Naive B cell (primary cell): ENCODE data around the gene NEB. TPM values are rescaled to one million over a fixed set of nuclear protein-coding genes. Genes with fewer than 3 reads are reported as not detected.
"Not testable (repeated sequence)": the region's sequence is repeated elsewhere in the genome, so short reads cannot be mapped to it uniquely, and the experiment has no call there.

ENCODE experiments used
- ATAC-seq, 2 donors: fragments of 150-1000 bp; cut with Tn5 transposase; 2 replicates each; pipeline ENCODE4 v1.10.0; 2021; ENCODE audit warnings: low read depth in 2 of 2, mild to moderate bottlenecking in 2 of 2, moderate library complexity in 2 of 2
- DNase-seq: peaks from one replicate; pipeline ENCODE4 v3.0.0; 2022
- H3K27ac Mint-ChIP-seq, 6 donors: one replicate each; pipeline ENCODE4 v1.8.0; 2020 to 2022; ENCODE audit warnings: mild to moderate bottlenecking in 6 of 6, mixed read lengths in 6 of 6, moderate library complexity in 5 of 6, inconsistent platforms in 2 of 6
- H3K27me3 Mint-ChIP-seq, 3 donors: one replicate each; pipeline ENCODE4 v1.8.0; 2021 to 2022; ENCODE audit warnings: mixed read lengths in 3 of 3, mild to moderate bottlenecking in 1 of 3
- H3K36me3 Mint-ChIP-seq, 2 donors: one replicate each; pipeline ENCODE4 v1.8.0; 2020 to 2022; ENCODE audit warnings: mixed read lengths in 2 of 2, inconsistent platforms in 1 of 2, mild to moderate bottlenecking in 1 of 2
- H3K4me1 Mint-ChIP-seq, 3 donors: one replicate each; pipeline ENCODE4 v1.8.0; 2020 to 2022; ENCODE audit warnings: mixed read lengths in 3 of 3, inconsistent platforms in 1 of 3, mild to moderate bottlenecking in 1 of 3, moderate library complexity in 1 of 3
- H3K4me3 Mint-ChIP-seq, 8 donors: one replicate each; pipeline ENCODE4 v1.8.0; 2020 to 2022; ENCODE audit warnings: mild to moderate bottlenecking in 8 of 8, mixed read lengths in 8 of 8, moderate library complexity in 8 of 8, inconsistent platforms in 2 of 8
- H3K9me3 Mint-ChIP-seq, 7 donors: one replicate each; pipeline ENCODE4 v1.8.0; 2020 to 2022; ENCODE audit warnings: mixed read lengths in 7 of 7, mild to moderate bottlenecking in 5 of 7, inconsistent platforms in 2 of 7, moderate library complexity in 1 of 7
- polyA plus RNA-seq, 6 donors: library from polyadenylated mRNA; unstranded; fragments of 300-500 nt; fragmentation: Illumina TruSeq; gene quantifications; one replicate each; pipeline ENCODE4 v1.2.3, GENCODE V29; 2021; ENCODE audit warnings: low read depth in 6 of 6

NEB gene
- polyA plus RNA-seq, 6 donors from 2014 or later: 0.10 to 0.88 (median 0.18) TPM; not detected in 2

DNA sequence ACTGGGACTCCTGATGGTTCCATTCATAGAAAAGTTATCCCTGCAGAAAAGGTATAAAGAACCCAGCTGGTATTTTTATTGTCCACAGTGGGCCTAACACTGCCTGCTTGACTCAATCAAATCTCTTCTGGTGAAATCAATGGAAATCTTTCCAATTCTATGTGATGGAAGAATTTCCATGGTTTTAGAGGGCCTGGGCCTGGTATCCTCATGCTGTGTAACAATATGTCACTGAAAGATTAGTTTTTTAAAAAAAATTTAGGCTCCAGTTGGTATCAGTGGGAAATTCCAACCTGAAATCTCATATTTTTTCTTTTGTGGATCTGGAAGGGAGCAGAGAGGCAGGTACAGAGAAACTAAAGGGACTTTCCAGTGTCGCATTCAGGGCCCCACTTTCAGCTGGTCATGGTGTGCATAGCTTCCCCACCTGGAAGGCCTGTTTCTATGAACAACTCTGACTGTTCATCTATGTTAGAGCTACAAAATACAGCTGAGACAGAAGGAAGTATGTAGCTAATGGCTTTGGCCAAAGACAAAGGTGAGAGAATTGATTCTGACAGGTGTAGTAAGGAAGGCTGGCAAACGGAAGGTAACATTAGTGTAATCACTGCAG lies 20.9 kb downstream of the NEB start:
- peaks cover 0 to 3% (median 0%) of the 10 kb centered on the region in 7 donors for H3K9me3 Mint-ChIP-seq
- H3K4me1 Mint-ChIP-seq: peaks cover 11 to 18% (median 15%) of the 10 kb centered on the region in 3 donors
- DNase-seq: no peak
- no peak for ATAC-seq
- no peaks in the 10 kb centered on the region for H3K27me3 Mint-ChIP-seq
- no peak overlapping the region for H3K4me3 Mint-ChIP-seq
- H3K36me3 Mint-ChIP-seq: peaks cover 3 to 5% of the 10 kb centered on the region in 2 donors
- no peak overlapping the region for H3K27ac Mint-ChIP-seq

GRCh38 chr2:151711025-151711424 lies 23.3 kb downstream of the NEB start:
- H3K27ac Mint-ChIP-seq: no peak overlapping the region
- ATAC-seq: no peak

GRCh38 chr2:151708788-151709187 lies 25.5 kb downstream of the NEB start:
- H3K36me3 Mint-ChIP-seq: no peaks in the 10 kb centered on the region
- H3K9me3 Mint-ChIP-seq: no peaks in the 10 kb centered on the region
- DNase-seq (no peak), ATAC-seq (no peak)
- no peak overlapping the region for H3K4me3 Mint-ChIP-seq
- H3K4me1 Mint-ChIP-seq: peaks cover 8 to 21% (median 15%) of the 10 kb centered on the region in 3 donors
- H3K27me3 Mint-ChIP-seq: no peaks in the 10 kb centered on the region
- no peak overlapping the region for H3K27ac Mint-ChIP-seq

More at GRCh38 chr2:151711025-151711424, 23.3 kb downstream of the NEB start:
- Mint-ChIP-seq H3K36me3 (no peaks in the 10 kb centered on the region), H3K4me1 (peaks cover 8 to 21% (median 15%) of the 10 kb centered on the region in 3 donors), H3K27me3 (no peaks in the 10 kb centered on the region), H3K9me3 (peaks cover 0 to 3% (median 0%) of the 10 kb centered on the region in 7 donors), H3K4me3 (no peak overlapping the region)
- DNase-seq: no peak

DNA sequence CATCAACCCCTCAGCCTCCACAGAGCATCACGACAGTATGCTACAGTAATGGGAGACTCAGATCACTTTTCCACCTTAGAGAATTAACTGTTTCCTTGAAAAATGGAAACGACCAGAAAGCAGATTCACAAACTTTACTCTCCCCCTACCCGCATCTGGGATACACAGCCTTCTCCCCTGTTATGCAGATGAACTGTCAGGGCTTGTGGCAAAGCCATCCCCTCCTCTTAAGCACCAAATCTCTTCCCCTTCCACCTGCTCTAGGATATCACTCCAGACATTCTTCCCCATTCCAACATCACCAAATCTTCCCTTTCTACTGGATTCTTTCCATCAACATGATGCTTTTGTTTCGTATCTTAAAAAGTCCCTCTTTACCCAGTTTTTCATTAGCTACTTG lies 26.4 kb downstream of the NEB start:
- no peak overlapping the region for H3K27ac Mint-ChIP-seq
- ATAC-seq (no peak), DNase-seq (no peak)
- H3K36me3 Mint-ChIP-seq: no peaks in the 10 kb centered on the region
- peaks cover 4 to 13% (median 8%) of the 10 kb centered on the region in 3 donors for H3K4me1 Mint-ChIP-seq
- no peaks in the 10 kb centered on the region for H3K9me3 Mint-ChIP-seq
- no peak overlapping the region for H3K4me3 Mint-ChIP-seq
- no peaks in the 10 kb centered on the region for H3K27me3 Mint-ChIP-seq

DNA sequence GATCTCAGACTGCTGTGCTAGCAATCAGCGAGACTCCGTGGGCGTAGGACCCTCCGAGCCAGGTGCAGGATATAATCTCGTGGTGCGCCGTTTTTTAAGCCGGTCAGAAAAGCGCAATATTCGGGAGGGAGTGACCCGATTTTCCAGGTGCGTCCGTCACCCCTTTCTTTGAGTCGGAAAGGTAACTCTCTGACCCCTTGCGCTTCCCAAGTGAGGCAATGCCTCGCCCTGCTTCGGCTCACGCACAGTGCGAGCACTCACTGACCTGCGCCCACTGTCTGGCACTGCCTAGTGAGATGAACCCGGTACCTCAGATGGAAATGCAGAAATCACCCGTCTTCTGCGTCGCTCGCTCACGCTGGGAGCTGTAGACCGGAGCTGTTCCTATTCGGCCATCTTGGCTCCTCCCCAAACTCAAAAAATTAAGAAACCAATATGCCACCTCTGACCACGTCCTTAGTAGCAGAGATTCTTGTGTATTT lies 29.8 kb downstream of the NEB start:
- not testable (repeated sequence) for H3K36me3 Mint-ChIP-seq, DNase-seq, ATAC-seq, H3K4me1 Mint-ChIP-seq, H3K27me3 Mint-ChIP-seq, H3K4me3 Mint-ChIP-seq, H3K9me3 Mint-ChIP-seq
- H3K27ac Mint-ChIP-seq: peak overlapping the region in 1 of 6 donors; percentile 49

DNA sequence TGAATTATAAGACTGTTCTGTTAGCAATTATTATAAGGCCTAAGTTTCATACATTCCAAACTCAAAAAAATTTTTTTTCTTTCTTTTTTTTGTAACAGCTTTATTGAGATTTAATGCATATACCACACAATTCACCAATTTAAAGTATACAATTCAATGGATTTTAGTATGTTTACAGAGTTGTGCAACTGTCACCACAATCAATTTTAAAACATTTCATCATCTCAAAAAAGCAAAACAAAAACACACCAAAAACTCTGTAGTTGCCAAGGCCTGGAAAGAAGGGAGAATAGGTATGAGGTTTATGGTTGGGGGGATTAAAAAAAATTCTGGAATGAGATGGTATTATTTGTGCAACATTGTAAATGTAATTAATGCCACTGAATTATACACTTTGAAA lies 36.1 kb downstream of the NEB start:
- H3K4me3 Mint-ChIP-seq, H3K36me3 Mint-ChIP-seq, H3K9me3 Mint-ChIP-seq, H3K27ac Mint-ChIP-seq, H3K4me1 Mint-ChIP-seq, ATAC-seq, DNase-seq, H3K27me3 Mint-ChIP-seq: not testable (repeated sequence)

DNA sequence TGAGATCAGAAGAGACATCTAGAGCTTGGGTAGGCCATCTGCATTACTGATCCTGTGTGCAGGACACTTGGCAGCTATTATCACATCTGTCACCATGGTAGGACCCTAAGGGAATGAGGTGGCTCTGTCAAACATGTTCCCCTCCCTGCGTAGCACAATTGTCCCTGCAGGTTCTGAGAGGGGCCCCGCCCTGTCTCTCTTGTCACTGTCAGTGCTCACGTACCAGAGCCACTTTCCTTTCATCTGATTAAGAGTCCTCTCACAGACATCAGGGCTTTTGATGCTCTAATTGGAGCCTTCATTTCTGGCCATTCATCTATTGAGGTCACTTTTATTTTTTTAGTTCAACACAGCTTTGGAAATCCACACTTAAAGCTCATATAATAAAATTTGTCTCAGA lies 38.5 kb downstream of the NEB start:
- no peak overlapping the region for H3K4me3 Mint-ChIP-seq
- ATAC-seq (no peak), DNase-seq (no peak)
- peaks cover 0 to 4% (median 0%) of the 10 kb centered on the region in 3 donors for H3K4me1 Mint-ChIP-seq
- no peaks in the 10 kb centered on the region for H3K9me3 Mint-ChIP-seq
- H3K27ac Mint-ChIP-seq: peak overlapping the region in 3 of 6 donors; percentile 44 to 71 (median 66)
- no peaks in the 10 kb centered on the region for H3K27me3 Mint-ChIP-seq
- no peaks in the 10 kb centered on the region for H3K36me3 Mint-ChIP-seq

GRCh38 chr2:151691631-151692030 lies 42.6 kb downstream of the NEB start:
- Mint-ChIP-seq H3K27me3 (no peaks in the 10 kb centered on the region), H3K27ac (peak overlapping the region in 1 of 6 donors; percentile 56), H3K9me3 (peaks cover 0 to 2% (median 0%) of the 10 kb centered on the region in 7 donors), H3K4me1 (peaks cover 0 to 4% (median 0%) of the 10 kb centered on the region in 3 donors), H3K4me3 (no peak overlapping the region), H3K36me3 (no peaks in the 10 kb centered on the region)
- ATAC-seq (peak in 1 of 2 donors; percentile 44), DNase-seq (no peak)

- Mint-ChIP-seq H3K4me1 (no peaks in the 10 kb centered on the region), H3K4me3 (no peak overlapping the region)
Measured at GRCh38 chr2:151688719-151689118, 45.6 kb downstream of the NEB start.

GRCh38 chr2:151682459-151683003 lies 51.7 kb downstream of the NEB start:
- Mint-ChIP-seq H3K27ac (no peak overlapping the region), H3K4me1 (no peaks in the 10 kb centered on the region), H3K4me3 (no peak overlapping the region), H3K36me3 (peaks cover 0 to 3% of the 10 kb centered on the region in 2 donors), H3K27me3 (no peaks in the 10 kb centered on the region), H3K9me3 (peaks cover 0 to 2% (median 0%) of the 10 kb centered on the region in 7 donors)
- ATAC-seq: no peak
- no peak for DNase-seq

More at GRCh38 chr2:151688719-151689118, 45.6 kb downstream of the NEB start:
- Mint-ChIP-seq H3K27ac (no peak overlapping the region), H3K36me3 (no peaks in the 10 kb centered on the region), H3K27me3 (no peaks in the 10 kb centered on the region), H3K9me3 (peaks cover 0 to 2% (median 0%) of the 10 kb centered on the region in 7 donors)
- ATAC-seq (no peak), DNase-seq (no peak)

DNA sequence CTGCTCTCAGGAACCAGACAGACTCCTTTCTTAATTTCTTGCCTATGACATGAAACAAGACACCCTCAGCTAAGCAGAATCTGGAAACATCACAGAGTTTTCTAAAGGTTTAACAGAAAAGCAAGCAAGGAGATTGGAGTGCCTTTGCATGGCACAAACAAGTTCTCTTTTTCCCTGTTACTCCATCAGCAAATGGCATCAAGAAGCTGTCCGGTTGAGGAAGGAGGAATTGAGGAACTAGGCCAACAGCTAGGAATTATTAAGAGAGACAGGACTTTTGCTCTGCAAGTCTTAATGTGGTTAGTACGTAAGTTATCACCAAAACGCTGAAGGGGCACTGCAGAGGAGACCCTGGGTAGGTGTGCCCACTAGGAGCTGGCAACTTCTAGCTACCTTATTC lies 53.2 kb downstream of the NEB start:
- Mint-ChIP-seq H3K4me3 (no peak overlapping the region), H3K9me3 (no peaks in the 10 kb centered on the region), H3K27ac (no peak overlapping the region), H3K4me1 (peaks cover 6 to 8% (median 7%) of the 10 kb centered on the region in 3 donors), H3K27me3 (no peaks in the 10 kb centered on the region), H3K36me3 (peaks cover 0 to 3% of the 10 kb centered on the region in 2 donors)
- ATAC-seq (no peak), DNase-seq (no peak)

DNA sequence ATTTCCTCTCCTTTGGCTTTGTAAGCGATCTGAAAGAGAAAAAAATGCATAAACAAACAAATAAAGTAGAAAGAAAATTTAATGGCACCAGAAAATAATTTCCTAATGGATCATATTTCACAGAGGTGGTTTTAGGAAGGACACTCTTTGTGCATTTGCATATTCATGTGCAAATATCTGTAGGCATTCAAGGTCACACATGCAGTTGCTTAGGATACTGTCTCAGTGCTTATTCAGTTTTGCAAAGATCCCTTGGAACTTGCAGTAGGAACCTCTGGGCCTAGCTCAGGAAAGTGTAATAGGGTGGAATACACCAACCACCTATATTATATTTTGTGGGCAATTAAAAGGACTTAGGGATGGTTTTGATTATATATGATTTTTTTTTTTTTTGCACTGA lies 54.3 kb downstream of the NEB start:
- ATAC-seq: no peak

GRCh38 chr2:151678849-151679248 lies 55.4 kb downstream of the NEB start:
- Mint-ChIP-seq H3K27ac (no peak overlapping the region), H3K4me1 (peaks cover 12 to 22% (median 15%) of the 10 kb centered on the region in 3 donors), H3K4me3 (no peak overlapping the region), H3K27me3 (no peaks in the 10 kb centered on the region), H3K9me3 (no peaks in the 10 kb centered on the region), H3K36me3 (peaks cover 0 to 3% of the 10 kb centered on the region in 2 donors)
- no peak for ATAC-seq
- no peak for DNase-seq

More for the DNA sequence above, 54.3 kb downstream of the NEB start:
- no peaks in the 10 kb centered on the region for H3K9me3 Mint-ChIP-seq
- no peak overlapping the region for H3K27ac Mint-ChIP-seq
- no peak for DNase-seq
- no peak overlapping the region for H3K4me3 Mint-ChIP-seq
- H3K36me3 Mint-ChIP-seq: peaks cover 0 to 3% of the 10 kb centered on the region in 2 donors
- H3K4me1 Mint-ChIP-seq: peaks cover 11 to 16% (median 12%) of the 10 kb centered on the region in 3 donors
- no peaks in the 10 kb centered on the region for H3K27me3 Mint-ChIP-seq

DNA sequence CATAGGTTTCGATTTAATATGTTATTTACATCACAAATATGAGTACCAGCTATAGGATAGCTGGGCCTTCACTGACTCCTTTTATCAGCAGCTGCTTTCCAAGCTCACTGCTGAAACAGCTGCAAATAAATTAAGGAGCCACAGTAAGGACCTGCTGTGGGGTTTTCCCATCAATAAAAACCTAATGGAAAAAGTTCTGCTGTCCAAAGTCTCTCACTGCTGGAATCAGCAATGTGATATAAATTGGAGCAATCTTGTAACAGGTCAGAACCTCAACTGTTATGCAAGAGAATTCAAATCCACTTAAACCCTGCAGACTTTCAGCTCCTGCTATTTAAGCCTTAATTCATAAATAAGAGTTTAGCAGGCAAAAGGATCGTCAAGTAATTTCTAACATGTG lies 61.3 kb downstream of the NEB start:
- H3K27me3 Mint-ChIP-seq: no peaks in the 10 kb centered on the region
- H3K27ac Mint-ChIP-seq: no peak overlapping the region
- H3K9me3 Mint-ChIP-seq: no peaks in the 10 kb centered on the region
- H3K36me3 Mint-ChIP-seq: no peaks in the 10 kb centered on the region
- DNase-seq (no peak), ATAC-seq (no peak)
- H3K4me3 Mint-ChIP-seq: no peak overlapping the region
- H3K4me1 Mint-ChIP-seq: peaks cover 12 to 22% (median 15%) of the 10 kb centered on the region in 3 donors
